HL-60 (cell line): ENCODE results near the gene SLC15A2.

ENCODE experiments used
- CTCF ChIP-seq: IDR thresholded peaks from one replicate; pipeline ENCODE4 v1.5.1; 2011; ENCODE audit warnings: low read length, control low read depth, inconsistent platforms; ENCODE audit not compliant: insufficient read depth
- GABPA ChIP-seq: IDR thresholded peaks from 2 replicates; pipeline ENCODE4 v1.6.1; 2012; ENCODE audit warnings: low read depth
- POLR2AphosphoS5 ChIP-seq: IDR thresholded peaks from 2 replicates; pipeline ENCODE4 v1.6.1; 2012; ENCODE audit warnings: low read depth
- REST ChIP-seq: IDR thresholded peaks from 2 replicates; pipeline ENCODE4 v1.6.1; 2012; ENCODE audit warnings: low read depth; ENCODE audit not compliant: insufficient replicate concordance
- SPI1 ChIP-seq: IDR thresholded peaks from 2 replicates; pipeline ENCODE4 v1.6.1; 2012; ENCODE audit warnings: low read depth, mild to moderate bottlenecking, borderline replicate concordance

DNA sequence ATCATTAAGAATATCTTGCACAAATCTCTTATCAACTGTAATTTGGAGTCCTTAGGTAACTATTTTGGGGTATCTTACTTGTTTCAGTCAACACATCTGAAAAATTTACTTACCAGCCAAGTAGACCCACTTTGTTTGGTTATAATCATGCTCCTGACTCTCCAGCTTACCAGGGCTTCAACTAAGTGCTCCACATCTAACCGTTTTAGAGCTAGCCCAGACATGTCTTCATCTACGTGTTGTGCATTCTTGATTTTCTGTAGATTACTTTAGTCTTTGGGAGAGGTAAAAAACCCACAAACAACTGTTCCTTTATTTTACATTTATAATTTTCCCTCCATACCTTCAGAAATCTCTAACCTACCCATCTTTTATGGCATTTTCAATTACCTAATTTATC is 41.9 kb upstream of the SLC15A2 start:
- no peak for TF ChIP-seq CTCF
- TF ChIP-seq POLR2AphosphoS5: no peak
- TF ChIP-seq REST: no peak
- TF ChIP-seq GABPA: no peak
- no peak for TF ChIP-seq SPI1
